A673 (cell line): Measurements from ENCODE around the gene ABI3BP.

Source experiments
- EZH2 ChIP-seq: fragments of 200-600 bp; sonication (generic); IDR thresholded peaks from 2 replicates; pipeline ENCODE4 v1.6.1; 2017; ENCODE audit warnings: borderline replicate concordance, low read depth, mild to moderate bottlenecking, mixed read lengths, antibody characterized with exemption, low read length; ENCODE audit not compliant: poor library complexity, severe bottlenecking
- TF ChIP-seq, protein P1 (sequence below): fragments of 300-800, 200-600 bp; sonication (generic); conservative IDR thresholded peaks from 2 replicates; pipeline ENCODE4 v1.5.1; 2017; ENCODE audit warnings: low read depth, mild to moderate bottlenecking, antibody characterized with exemption, low read length, moderate library complexity, mixed read lengths

DNA sequence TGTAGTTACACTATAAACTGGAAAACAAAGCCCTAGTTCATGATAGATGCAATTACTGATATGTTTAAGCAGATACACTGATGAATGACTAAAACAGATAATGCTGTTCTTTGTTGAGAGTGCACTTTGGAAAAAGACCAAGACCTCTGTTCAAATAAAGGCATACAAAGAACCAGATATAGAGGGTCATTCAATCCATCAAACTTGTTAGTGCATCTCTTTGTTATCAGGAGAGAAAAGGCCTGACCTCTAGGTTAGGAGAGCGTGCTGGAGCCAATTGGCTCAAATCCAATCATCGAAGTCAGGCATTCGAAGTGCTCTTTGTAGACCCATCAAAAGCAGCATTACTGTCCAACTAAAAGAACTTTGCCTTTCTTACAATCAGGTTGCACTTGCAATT, 159.7 kb downstream of the ABI3BP start:
- TF ChIP-seq, protein P1, sequence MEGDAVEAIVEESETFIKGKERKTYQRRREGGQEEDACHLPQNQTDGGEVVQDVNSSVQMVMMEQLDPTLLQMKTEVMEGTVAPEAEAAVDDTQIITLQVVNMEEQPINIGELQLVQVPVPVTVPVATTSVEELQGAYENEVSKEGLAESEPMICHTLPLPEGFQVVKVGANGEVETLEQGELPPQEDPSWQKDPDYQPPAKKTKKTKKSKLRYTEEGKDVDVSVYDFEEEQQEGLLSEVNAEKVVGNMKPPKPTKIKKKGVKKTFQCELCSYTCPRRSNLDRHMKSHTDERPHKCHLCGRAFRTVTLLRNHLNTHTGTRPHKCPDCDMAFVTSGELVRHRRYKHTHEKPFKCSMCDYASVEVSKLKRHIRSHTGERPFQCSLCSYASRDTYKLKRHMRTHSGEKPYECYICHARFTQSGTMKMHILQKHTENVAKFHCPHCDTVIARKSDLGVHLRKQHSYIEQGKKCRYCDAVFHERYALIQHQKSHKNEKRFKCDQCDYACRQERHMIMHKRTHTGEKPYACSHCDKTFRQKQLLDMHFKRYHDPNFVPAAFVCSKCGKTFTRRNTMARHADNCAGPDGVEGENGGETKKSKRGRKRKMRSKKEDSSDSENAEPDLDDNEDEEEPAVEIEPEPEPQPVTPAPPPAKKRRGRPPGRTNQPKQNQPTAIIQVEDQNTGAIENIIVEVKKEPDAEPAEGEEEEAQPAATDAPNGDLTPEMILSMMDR: no peak
- TF ChIP-seq EZH2: no peak
